HCT116 (cell line): ENCODE data around the gene MCC. TPM values are rescaled to one million over a fixed set of nuclear protein-coding genes. Genes with fewer than 3 reads are reported as not detected.

Source experiments
- ATAC-seq: fragments of 200-7000 bp; cut with Tn5 transposase; 2 replicates; pipeline ENCODE4 v1.9.1; 2020; ENCODE audit warnings: mild to moderate bottlenecking, moderate library complexity
- BruUV-seq: library from RNA; stranded (reverse); fragments of 400-500 nt; replicated peaks from 2 replicates; lab custom pipeline; 2021; lab: Mats Ljungman, UMichigan
- CTCF ChIA-PET: fragments of 300-600 bp; sonication (Branson Sonifier 250); formaldehyde crosslinking; loops from one replicate; lab custom pipeline; 2021; ENCODE audit warnings: antibody characterized with exemption; lab: Charles Lee
- POLR2A ChIA-PET: fragments of 300-600, 350-600 bp; sonication (Branson Sonifier 250); formaldehyde crosslinking; loops from one replicate; lab custom pipeline; 2021; ENCODE audit warnings: antibody characterized with exemption; lab: Charles Lee
- RAD21 ChIA-PET, 2 experiments: fragments of 300-600 bp; sonication (Branson Sonifier 250); formaldehyde crosslinking; loops; one replicate each; lab custom pipeline; 2023; ENCODE audit warnings: low total read pairs in 2 of 2; ENCODE audit not compliant: uncharacterized antibody in 2 of 2, unreplicated experiment in 2 of 2, low non-redundant PET in 1 of 2; lab: Charles Lee
- DNase-seq: peaks from one replicate; pipeline ENCODE4 v3.0.0-alpha.2; 2010; ENCODE audit warnings: low read depth, low spot score
- H2AFZ ChIP-seq: fragments of 200-600 bp; shearing (Covaris generic), sonication (generic); 2 replicates; pipeline ENCODE4 v1.6.1; 2017; ENCODE audit warnings: low read depth, mixed run types, mixed read lengths, antibody characterized with exemption, low read length; ENCODE audit not compliant: poor library complexity, severe bottlenecking
- H3K27ac ChIP-seq: 2 replicates; pipeline ENCODE4 v1.5.1; 2012; ENCODE audit warnings: low read depth, low read length
- H3K27me3 ChIP-seq: fragments of 200-600 bp; sonication (generic); 2 replicates; pipeline ENCODE4 v1.6.1; 2016; ENCODE audit warnings: mixed run types, low read length, mixed read lengths; ENCODE audit not compliant: insufficient read depth
- H3K36me3 ChIP-seq, 2 experiments: fragments of 200-500 bp in 1 of 2; fragments of 200-600 bp in 1 of 2; sonication (Bioruptor generic) in 1 of 2; sonication (generic) in 1 of 2; 2 replicates each; pipeline versions ENCODE4 v1.5.1 to v1.6.1; 2014 to 2016; ENCODE audit warnings: low read length in 2 of 2, inconsistent platforms in 1 of 2, mixed read lengths in 1 of 2, mixed run types in 1 of 2; ENCODE audit not compliant: insufficient read depth in 2 of 2, control insufficient read depth in 1 of 2
- H3K4me1 ChIP-seq, 2 experiments: fragments of 200-600 bp in 1 of 2; sonication (generic) in 1 of 2; 2 replicates each; pipeline versions ENCODE4 v1.5.1 to v1.6.1; 2012 to 2017; ENCODE audit warnings: low read length in 2 of 2, inconsistent platforms in 1 of 2, mild to moderate bottlenecking in 1 of 2, mixed read lengths in 1 of 2, mixed run types in 1 of 2, moderate library complexity in 1 of 2; ENCODE audit not compliant: insufficient read depth in 2 of 2, control insufficient read depth in 1 of 2
- H3K4me2 ChIP-seq: fragments of 200-600 bp; sonication (generic); 2 replicates; pipeline ENCODE4 v1.6.1; 2017; ENCODE audit warnings: mixed run types, low read length, mixed read lengths
- H3K4me3 ChIP-seq, 2 experiments: fragments of 200-600 bp in 1 of 2; sonication (generic) in 1 of 2; replicated peaks in 1 of 2; 2 replicates each; pipeline ENCODE4 v1.5.1; 2011 to 2016; ENCODE audit warnings: low read length in 2 of 2, control low read depth in 1 of 2, low read depth in 1 of 2, mild to moderate bottlenecking in 1 of 2, mixed read lengths in 1 of 2, mixed run types in 1 of 2
- H3K79me2 ChIP-seq: fragments of 200-600 bp; sonication (generic); 2 replicates; pipeline ENCODE4 v1.6.1; 2017; ENCODE audit warnings: mild to moderate bottlenecking, mixed run types, low read length, moderate library complexity, mixed read lengths; ENCODE audit not compliant: insufficient read depth
- H3K9ac ChIP-seq: fragments of 200-600 bp; sonication (generic); 2 replicates; pipeline ENCODE4 v1.6.1; 2016; ENCODE audit warnings: low read length, mixed read lengths
- H3K9me2 ChIP-seq: fragments of 200-600 bp; sonication (generic), shearing (Covaris generic); 2 replicates; pipeline ENCODE4 v1.6.1; 2017; ENCODE audit warnings: mixed run types, mild to moderate bottlenecking, moderate library complexity; ENCODE audit not compliant: insufficient read depth
- H3K9me3 ChIP-seq, 2 experiments: fragments of 200-500 bp in 1 of 2; fragments of 200-600 bp in 1 of 2; sonication (Bioruptor generic) in 1 of 2; sonication (generic) in 1 of 2; 2 replicates each; pipeline ENCODE4 v1.6.1; 2014 to 2017; ENCODE audit warnings: low read length in 2 of 2, mixed read lengths in 2 of 2, inconsistent platforms in 1 of 2, low read depth in 1 of 2, mild to moderate bottlenecking in 1 of 2, mixed run types in 1 of 2, moderate library complexity in 1 of 2; ENCODE audit not compliant: control insufficient read depth in 1 of 2, insufficient read depth in 1 of 2
- H4K20me1 ChIP-seq: fragments of 200-600 bp; sonication (generic), shearing (Covaris generic); 2 replicates; pipeline ENCODE4 v1.6.1; 2017; ENCODE audit warnings: mixed run types, mild to moderate bottlenecking, moderate library complexity; ENCODE audit not compliant: insufficient read depth
- ATF3 ChIP-seq: IDR thresholded peaks from 2 replicates; pipeline ENCODE4 v1.6.1; 2012
- CTCF ChIP-seq, 3 experiments: fragments of 200-600 bp in 1 of 3; sonication (generic) in 1 of 3; IDR thresholded peaks in 2 of 3; conservative IDR thresholded peaks in 1 of 3; 2 replicates each; pipeline ENCODE4 v1.5.1; 2012 to 2017; ENCODE audit warnings: low read depth in 2 of 3, low read length in 2 of 3, antibody characterized with exemption in 1 of 3, borderline replicate concordance in 1 of 3, control low read depth in 1 of 3, mild to moderate bottlenecking in 1 of 3, mixed read lengths in 1 of 3, mixed run types in 1 of 3, moderate library complexity in 1 of 3; ENCODE audit not compliant: insufficient read depth in 1 of 3
- EZH2phosphoT487 ChIP-seq: fragments of 200-600 bp; IDR thresholded peaks from 2 replicates; pipeline ENCODE4 v1.6.1; 2018; ENCODE audit warnings: antibody characterized with exemption, borderline replicate concordance
- FOSL1 ChIP-seq: IDR thresholded peaks from 2 replicates; pipeline ENCODE4 v1.6.1; 2012; ENCODE audit warnings: low read depth
- POLR2A ChIP-seq: IDR thresholded peaks from 2 replicates; pipeline ENCODE4 v1.7.0; 2011; ENCODE audit warnings: borderline replicate concordance; ENCODE audit not compliant: insufficient read depth, insufficient read length; ENCODE audit errors: extremely low read depth
- SIN3A ChIP-seq: IDR thresholded peaks from 2 replicates; pipeline ENCODE4 v1.6.1; 2012; ENCODE audit warnings: low read depth
- SP1 ChIP-seq: IDR thresholded peaks from 2 replicates; pipeline ENCODE4 v1.6.1; 2012; ENCODE audit warnings: low read depth
- intact Hi-C: fragments of 100-400 bp; cut with micrococcal nuclease; formaldehyde crosslinking; loops from 2 replicates; pipeline ENCODE4 v1.10.0; 2022
- total RNA-seq: library from RNA; stranded (reverse); gene quantifications from one replicate; pipeline ENCODE4 v1.2.1, GENCODE V29; 2021; ENCODE audit not compliant: unreplicated experiment

The MCC gene
- total RNA-seq, 1 experiment from 2014 or later: 20.1 TPM

DNA sequence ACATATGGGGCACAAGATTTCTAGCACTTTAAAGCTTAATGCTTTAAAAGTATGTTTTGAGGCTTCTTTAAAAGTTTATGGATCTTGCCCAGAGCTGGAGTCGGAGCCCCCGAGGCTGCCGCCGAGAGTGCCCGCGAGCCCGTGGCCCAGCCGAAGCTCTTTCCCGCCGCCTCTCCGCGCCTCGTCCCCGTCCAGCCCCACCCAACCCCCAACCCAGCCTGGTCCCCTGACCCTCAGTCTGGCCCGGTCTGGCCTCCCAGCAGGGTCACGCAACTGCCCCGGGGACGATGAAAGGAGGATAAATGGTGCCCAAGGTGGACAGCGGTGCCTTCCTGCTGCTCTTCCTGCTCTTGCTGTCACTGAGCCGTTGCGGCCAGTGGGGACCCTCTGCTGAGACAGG is 55.2 kb downstream of the MCC start:
- Histone ChIP-seq H3K4me2 (no peak overlapping the region), H3K4me3 (no peak overlapping the region), H2AFZ (no peak overlapping the region), H3K9me2 (no peaks in the 10 kb centered on the region), H3K36me3 (no peaks in the 10 kb centered on the region), H3K9ac (no peak overlapping the region), H4K20me1 (no peaks in the 10 kb centered on the region), H3K4me1 (no peaks in the 10 kb centered on the region), H3K27me3 (no peaks in the 10 kb centered on the region), H3K79me2 (no peaks in the 10 kb centered on the region), H3K27ac (no peak overlapping the region), H3K9me3 (no peaks in the 10 kb centered on the region)
- no TSS peak for BruUV-seq
- no peak for TF ChIP-seq SP1
- no peak for TF ChIP-seq FOSL1
- no peak for TF ChIP-seq POLR2A
- no peak for TF ChIP-seq EZH2phosphoT487
- TF ChIP-seq CTCF (IDR thresholded peaks at IDR 0.05 in 2 of 3, conservative IDR thresholded peaks at IDR 0.05 in 1 of 3; ENCODE audit: borderline replicate concordance in 1 of 3, insufficient read depth in 1 of 3, low read depth in 2 of 3, low read length in 2 of 3): no peak
- POLR2A ChIA-PET: no interaction called here
- RAD21 ChIA-PET: no interaction called here
- ATAC-seq (no peak), DNase-seq (no peak)
- CTCF ChIA-PET: no interaction called here
- intact Hi-C loops: no loop called here

- Histone ChIP-seq H3K9me3 (no peaks in the 10 kb centered on the region), H3K9me2 (no peaks in the 10 kb centered on the region), H2AFZ (no peak overlapping the region), H3K36me3 (no peaks in the 10 kb centered on the region), H3K9ac (no peak overlapping the region), H3K27ac (no peak overlapping the region), H3K27me3 (no peaks in the 10 kb centered on the region), H4K20me1 (no peaks in the 10 kb centered on the region)
- no peak for DNase-seq
- CTCF ChIA-PET: no interaction called here
- POLR2A ChIA-PET: no interaction called here
- intact Hi-C loops: loop anchor here (10.0 kb wide), 1 partner anchor 63 kb away; no protein-coding TSS in a partner anchor
- RAD21 ChIA-PET: no interaction called here
- TF ChIP-seq ATF3 (no peak), SIN3A (no peak), CTCF (IDR thresholded peaks at IDR 0.05 in 2 of 3, conservative IDR thresholded peaks at IDR 0.05 in 1 of 3; ENCODE audit: borderline replicate concordance in 1 of 3, insufficient read depth in 1 of 3, low read depth in 2 of 3, low read length in 2 of 3) (0 out of 6 replicates have a peak, but pooled peaks of 1 of the 3 experiments have one; percentile 4)
- TF ChIP-seq, all 23 proteins: peak for 1
- no peaks in the 10 kb centered on the region for H3K4me1 ChIP-seq
- peak; percentile 57; the same call in 1 of the 2 replicates for ATAC-seq
- no peaks in the 10 kb centered on the region for H3K79me2 ChIP-seq
- BruUV-seq: no TSS peak
- H3K4me2 ChIP-seq: no peak overlapping the region
- H3K4me3 ChIP-seq: no peak overlapping the region
These were observed 60.2 kb downstream of the MCC start for GRCh38 chr5:113427871-113428574.
